ENCODE results near the gene TBC1D26.
A peak's percentile ranks its signal among the peaks of the same experiment; 100 is the strongest.
"Not testable (repeated sequence)": the region's sequence is repeated elsewhere in the genome, so short reads cannot be mapped to it uniquely, and the experiment has no call there.

Gene TBC1D26

GRCh38 chr17:15731900-15732299, at the start of gene TBC1D26:
Gene TBC1D26 (plus strand): TSS chr17:15732283. CDS start chr17:15735349, 3,066 bp downstream.
- not testable (repeated sequence) for DNase-seq (ENCODE audit: low read depth)

DNA sequence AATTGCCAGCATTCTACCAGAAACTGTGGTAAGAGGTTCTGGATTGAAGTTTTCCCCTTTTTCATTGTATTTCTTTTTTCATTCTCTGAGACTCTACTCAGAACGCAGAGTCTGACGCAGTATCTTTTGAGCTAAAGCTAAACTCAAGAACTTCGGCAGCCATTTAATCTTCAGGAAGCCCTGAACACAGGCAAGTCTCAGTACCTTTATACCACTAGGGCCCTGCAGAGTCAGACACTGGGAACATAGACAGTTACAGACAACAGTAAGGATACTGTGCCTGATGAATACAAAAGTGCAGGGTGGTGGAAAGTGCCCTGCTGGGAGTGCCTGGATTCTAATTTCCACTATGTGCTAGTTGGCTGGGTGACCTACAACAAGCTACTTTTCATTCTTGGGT, 48.9 kb upstream of the TBC1D26 start:
- DNase-seq (ENCODE audit: low read depth): not testable (repeated sequence)

GRCh38 chr17:15683824-15684478, 48.1 kb upstream of the TBC1D26 start, which contains the start of gene TRIM16:
Gene TRIM16 (minus strand): TSS chr17:15684311. CDS start chr17:15651609, 32,702 bp downstream.
- DNase-seq (ENCODE audit: low read depth): peak; percentile 69

DNA sequence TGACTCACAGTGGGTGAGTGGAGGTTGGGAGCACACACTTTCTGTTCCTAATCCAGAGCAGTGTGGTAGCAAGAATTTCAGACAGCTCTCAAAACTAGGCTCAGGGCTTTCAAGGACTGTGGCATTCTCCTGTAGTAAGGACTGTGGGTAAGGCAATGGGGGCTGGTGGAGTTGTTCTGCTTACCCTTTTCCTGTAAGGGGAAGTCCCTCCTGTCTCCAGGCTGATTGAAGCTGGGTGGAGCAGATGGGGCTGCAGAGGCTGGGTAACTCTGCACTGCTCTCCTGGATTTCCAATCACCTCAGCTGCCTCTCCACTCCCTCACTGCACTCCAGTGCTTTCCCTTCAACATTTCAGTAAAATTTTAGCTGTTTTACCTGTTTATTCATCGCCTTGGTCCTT, 44.6 kb upstream of the TBC1D26 start:
- DNase-seq (ENCODE audit: low read depth): not testable (repeated sequence)

GRCh38 chr17:15698967-15699366, 33.1 kb upstream of the TBC1D26 start:
- DNase-seq (ENCODE audit: low read depth): not testable (repeated sequence)

DNA sequence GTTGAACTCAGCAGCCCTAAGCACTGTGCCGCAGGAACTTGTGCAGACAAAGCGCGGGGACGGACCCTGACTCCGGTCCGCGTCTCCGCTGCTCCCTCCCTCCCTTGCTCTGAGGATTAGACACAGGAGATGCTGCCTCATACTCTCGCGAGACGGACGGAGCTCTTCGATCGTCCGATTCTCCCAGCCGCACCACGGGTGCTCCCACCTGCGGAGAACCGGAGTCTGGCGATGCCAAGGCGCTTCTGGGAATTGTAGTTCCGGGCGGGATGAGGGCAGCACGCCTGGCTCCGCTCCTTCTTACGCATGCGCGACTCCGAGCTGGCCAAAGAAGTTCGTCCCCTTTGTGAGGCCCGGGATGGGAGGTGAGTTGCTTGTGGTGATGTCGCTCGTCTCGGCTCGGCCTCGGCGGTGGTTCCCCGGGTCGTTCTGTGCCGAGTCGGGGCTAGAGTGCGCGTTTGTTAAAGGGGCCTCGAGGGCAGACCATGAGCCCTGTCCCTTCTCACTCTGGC, 32.6 kb upstream of the TBC1D26 start, which contains the start of gene ZNF286A:
Gene ZNF286A (plus strand): TSS at position 340 of the 512 bp plus-strand sequence. CDS start 578 bp downstream, outside the sequence.
- DNase-seq (ENCODE audit: low read depth): peak; percentile 83

- DNase-seq (ENCODE audit: low read depth): not testable (repeated sequence)
Measured at GRCh38 chr17:15699937-15700336, 32.1 kb upstream of the TBC1D26 start.

DNA sequence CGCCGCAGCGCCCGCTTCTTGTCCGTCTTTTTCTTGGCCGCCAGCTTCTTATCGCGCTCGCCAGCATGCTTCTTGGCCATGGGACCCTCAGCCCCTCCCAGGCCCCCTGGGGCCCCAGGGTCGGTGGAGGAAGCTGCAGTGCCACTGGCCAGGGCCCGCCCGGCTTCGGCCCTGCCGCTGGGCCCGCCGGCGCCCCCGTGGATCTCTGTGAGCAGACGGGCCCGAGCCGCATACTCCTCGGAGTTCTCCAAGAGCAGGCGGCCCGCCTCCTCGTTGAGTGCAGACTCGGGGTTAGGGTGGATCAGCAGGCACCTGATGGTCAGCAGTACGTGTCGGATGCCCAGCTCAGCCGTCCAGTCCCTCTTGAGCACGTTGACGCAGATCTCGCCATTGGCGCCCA, 27.8 kb upstream of the TBC1D26 start:
- not testable (repeated sequence) for DNase-seq (ENCODE audit: low read depth)

DNA sequence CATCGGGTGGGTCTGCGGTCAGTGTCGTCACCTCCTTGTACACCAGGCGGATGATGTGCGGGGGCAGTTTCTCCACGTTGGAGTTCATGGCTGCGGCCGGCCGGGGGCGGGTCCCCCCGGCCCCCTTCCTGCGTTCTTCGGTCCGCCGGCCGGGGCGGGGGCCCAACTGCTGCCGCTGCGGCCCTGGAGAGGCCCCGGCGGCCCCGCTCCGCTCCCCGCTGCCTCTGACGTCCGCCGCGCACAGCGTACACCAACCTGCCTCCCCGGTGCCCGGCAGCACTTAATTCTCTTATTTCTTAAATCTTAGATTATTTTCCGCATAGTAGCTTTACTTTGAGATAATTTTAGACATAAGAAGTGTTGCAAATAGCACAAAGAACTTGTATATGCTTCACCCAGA, 27.3 kb upstream of the TBC1D26 start:
- not testable (repeated sequence) for DNase-seq (ENCODE audit: low read depth)

DNA sequence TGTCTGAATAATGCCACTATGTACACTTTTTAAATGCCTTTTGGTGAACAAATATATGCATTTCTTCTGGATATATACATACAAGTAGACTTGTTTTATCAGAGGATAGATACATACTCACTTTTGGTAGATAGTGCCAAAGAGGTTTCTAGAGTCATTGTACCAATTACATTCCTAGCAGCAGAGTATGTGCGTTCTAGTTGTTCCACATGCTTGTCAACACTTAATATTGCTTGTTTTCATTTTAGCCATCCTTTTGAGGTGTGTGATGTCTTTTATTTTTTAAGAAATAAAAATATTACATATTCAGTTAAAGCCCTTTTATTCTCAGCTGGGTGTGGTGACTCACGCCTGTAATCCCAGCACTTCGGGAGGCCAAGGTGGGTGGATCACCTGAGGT, 23.2 kb upstream of the TBC1D26 start:
- not testable (repeated sequence) for DNase-seq (ENCODE audit: low read depth)

DNA sequence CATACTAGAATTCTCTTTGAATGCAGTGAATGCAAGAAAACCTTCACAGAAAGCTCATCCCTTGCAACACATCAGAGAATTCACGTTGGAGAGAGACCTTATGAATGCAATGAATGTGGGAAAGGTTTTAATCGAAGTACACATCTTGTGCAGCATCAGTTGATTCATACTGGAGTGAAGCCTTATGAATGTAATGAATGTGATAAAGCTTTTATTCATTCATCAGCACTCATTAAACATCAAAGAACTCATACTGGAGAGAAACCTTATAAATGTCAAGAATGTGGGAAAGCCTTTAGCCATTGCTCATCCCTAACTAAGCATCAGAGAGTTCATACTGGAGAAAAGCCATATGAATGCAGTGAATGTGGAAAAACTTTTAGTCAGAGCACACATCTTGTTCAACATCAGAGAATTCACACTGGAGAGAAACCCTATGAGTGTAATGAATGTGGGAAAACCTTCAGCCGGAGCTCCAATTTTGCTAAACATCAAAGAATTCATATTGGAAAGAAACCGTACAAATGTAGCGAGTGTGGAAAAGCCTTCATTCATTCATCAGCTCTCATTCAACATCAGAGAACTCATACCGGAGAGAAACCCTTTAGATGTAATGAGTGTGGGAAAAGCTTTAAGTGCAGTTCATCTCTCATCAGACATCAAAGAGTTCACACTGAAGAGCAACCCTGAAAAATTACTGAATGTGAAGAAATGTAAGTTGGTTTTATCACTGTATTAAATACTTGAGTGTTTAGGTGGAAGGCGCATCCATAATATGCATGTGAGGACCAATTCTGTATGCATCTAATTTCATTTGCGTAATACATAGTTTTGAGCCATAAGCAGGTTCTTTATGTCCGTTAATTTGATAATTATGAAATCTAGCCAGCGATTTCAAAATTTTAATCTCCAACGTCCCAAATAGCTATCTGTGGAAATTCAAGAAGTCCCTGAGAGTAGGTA, 15.2 kb upstream of the TBC1D26 start:
- not testable (repeated sequence) for DNase-seq (ENCODE audit: low read depth)

- not testable (repeated sequence) for DNase-seq (ENCODE audit: low read depth)
Measured at GRCh38 chr17:15730535-15730934, 1.5 kb upstream of the TBC1D26 start.

DNA sequence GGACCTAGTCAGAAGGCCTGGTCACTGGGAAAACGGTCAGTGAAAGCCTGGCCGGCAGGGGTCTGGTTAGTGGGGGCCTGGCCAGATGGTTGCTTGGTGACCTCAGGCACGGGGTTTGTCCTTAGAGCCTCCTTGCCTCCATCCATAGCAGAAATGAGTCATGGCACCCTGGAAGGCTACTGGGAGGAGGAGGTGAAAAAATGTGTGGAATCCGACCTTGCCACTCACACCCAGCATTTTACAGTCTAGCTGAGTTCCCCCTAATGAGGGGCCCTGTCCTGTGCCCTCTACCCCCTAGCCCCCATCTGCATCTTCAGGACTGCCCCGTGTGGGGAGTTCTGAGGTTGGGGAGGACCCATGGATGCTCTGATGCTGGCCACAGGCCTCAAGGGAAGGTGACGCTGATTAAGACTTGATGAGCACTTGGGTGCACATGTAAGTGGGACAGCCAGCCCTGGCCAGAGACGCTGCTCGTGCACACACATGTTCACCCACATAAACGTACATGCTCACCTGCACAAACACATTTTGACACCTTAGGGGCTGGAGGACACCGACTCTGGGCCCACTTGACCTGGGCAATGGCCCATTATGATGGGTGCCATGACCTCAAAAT, 1.2 kb downstream of the TBC1D26 start:
- DNase-seq (ENCODE audit: low read depth): not testable (repeated sequence)

- not testable (repeated sequence) for DNase-seq (ENCODE audit: low read depth)
Measured at GRCh38 chr17:15736578-15736977, 4.5 kb downstream of the TBC1D26 start.

- no peak for DNase-seq (ENCODE audit: low read depth)
Measured at GRCh38 chr17:15738066-15738465, 6.0 kb downstream of the TBC1D26 start.

GRCh38 chr17:15739259-15739658, 7.2 kb downstream of the TBC1D26 start:
- DNase-seq (ENCODE audit: low read depth): not testable (repeated sequence)

GRCh38 chr17:15740041-15740440, 8.0 kb downstream of the TBC1D26 start:
- not testable (repeated sequence) for DNase-seq (ENCODE audit: low read depth)

DNA sequence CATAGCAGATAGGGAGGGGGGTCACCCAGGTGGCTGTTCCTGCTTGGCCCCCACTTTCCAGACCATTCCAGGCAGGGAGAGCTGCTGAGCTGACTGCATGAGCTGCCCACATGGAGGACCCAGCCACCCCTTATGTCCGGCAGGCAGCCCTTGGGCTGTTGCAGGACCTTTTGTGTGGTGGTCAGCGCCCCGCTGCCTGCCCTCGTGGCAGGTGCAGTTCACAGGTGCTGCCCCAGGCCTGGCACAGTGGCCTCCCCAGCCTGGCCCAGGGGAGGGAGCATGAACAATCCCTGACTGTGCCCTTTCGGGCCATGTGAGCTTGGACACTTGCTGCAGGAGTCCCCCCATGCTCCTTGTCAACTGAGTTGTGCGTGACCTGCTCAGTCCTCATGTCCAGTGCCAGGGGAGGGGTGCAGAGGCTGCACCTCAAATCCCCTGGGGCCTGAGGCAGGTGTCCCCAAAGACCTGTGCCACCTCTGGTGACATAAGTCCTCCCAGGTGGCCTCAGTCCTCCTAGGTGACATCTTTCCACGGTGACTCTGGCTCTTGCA, 8.6 kb downstream of the TBC1D26 start:
- no peak for DNase-seq (ENCODE audit: low read depth)

- DNase-seq (ENCODE audit: low read depth): no peak
Measured at GRCh38 chr17:15741624-15742023, 9.5 kb downstream of the TBC1D26 start.

GRCh38 chr17:15742051-15742795, 10.1 kb downstream of the TBC1D26 start:
- DNase-seq (ENCODE audit: low read depth): no peak

DNA sequence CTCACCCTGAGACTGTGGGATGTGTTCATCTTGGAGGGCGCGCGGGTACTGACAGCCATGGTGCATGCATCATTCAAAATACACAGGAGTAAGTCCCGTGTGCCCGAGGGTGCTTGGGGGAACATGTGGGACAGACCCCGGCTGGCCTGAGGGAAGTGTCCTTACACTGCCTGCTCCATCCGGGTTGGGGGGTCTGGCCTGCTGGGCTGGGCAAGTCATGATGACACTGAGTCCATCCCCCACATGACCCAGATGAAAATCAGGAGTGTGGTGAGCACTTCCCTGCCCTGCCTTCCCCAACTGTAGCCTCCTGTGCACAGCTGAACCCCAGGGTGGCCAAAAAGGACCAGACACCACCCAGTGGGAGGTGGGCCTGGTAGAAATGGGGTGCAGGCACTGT, 10.8 kb downstream of the TBC1D26 start:
- no peak for DNase-seq (ENCODE audit: low read depth)
